GM23338 (cell line): ENCODE results near the gene CNTNAP4.

Experiments
- CTCF ChIP-seq, 2 experiments: fragments of 200-600 bp in 1 of 2; sonication (generic) in 1 of 2; conservative IDR thresholded peaks; 2 replicates each; pipeline versions ENCODE4 v1.5.1 to v1.6.1; 2016 to 2017; ENCODE audit warnings: antibody characterized with exemption in 2 of 2, low read depth in 2 of 2, mild to moderate bottlenecking in 2 of 2, moderate library complexity in 1 of 2
- EZH2 ChIP-seq: fragments of 200-600 bp; sonication (generic); IDR thresholded peaks from one replicate; pipeline ENCODE4 v1.8.0; 2017; ENCODE audit warnings: antibody characterized with exemption, mild to moderate bottlenecking, low read depth; ENCODE audit not compliant: unreplicated experiment
- POLR2AphosphoS5 ChIP-seq: IDR thresholded peaks from 2 replicates; pipeline ENCODE4 v1.6.1; 2016; ENCODE audit warnings: antibody characterized with exemption, low read depth

- TF ChIP-seq POLR2AphosphoS5 (no peak), EZH2 (no peak), CTCF (conservative IDR thresholded peaks at IDR 0.05; ENCODE audit: low read depth in 2 of 2) (no peak)
These were observed 3.4 kb downstream of the CNTNAP4 start for GRCh38 chr16:76280421-76281215.
